HepG2 (cell line): ENCODE results near the gene GYS1. TPM values are rescaled to one million over a fixed set of nuclear protein-coding genes. Genes with fewer than 3 reads are reported as not detected.

Experiments
- HNRNPUL1 ChIP-seq: fragments of 200-400 bp; formaldehyde crosslinking; IDR thresholded peaks from 2 replicates; pipeline ENCODE4 v1.6.1; 2017; ENCODE audit warnings: low read depth, mild to moderate bottlenecking, low read length, moderate library complexity
- MED13 ChIP-seq: sonication (generic); formaldehyde crosslinking; IDR thresholded peaks from 2 replicates; pipeline ENCODE4 v1.5.0; 2020; ENCODE audit warnings: missing genetic modification reagents
- NRL ChIP-seq: sonication (generic); formaldehyde crosslinking; IDR thresholded peaks from 2 replicates; pipeline ENCODE4 v1.5.0; 2020; ENCODE audit warnings: missing genetic modification reagents, mild to moderate bottlenecking, moderate library complexity, borderline replicate concordance
- PRPF4 ChIP-seq: fragments of 200-400 bp; formaldehyde crosslinking; IDR thresholded peaks from 2 replicates; pipeline ENCODE4 v1.6.1; 2016; ENCODE audit warnings: low read length, low read depth; ENCODE audit not compliant: poor library complexity, severe bottlenecking
- RNF2 ChIP-seq: fragments of 450-650 bp; conservative IDR thresholded peaks from 2 replicates; pipeline ENCODE4 v1.6.1; 2016; ENCODE audit warnings: low read depth
- SATB2 ChIP-seq: sonication (generic); formaldehyde crosslinking; IDR thresholded peaks from 2 replicates; pipeline ENCODE4 v1.5.0; 2020; ENCODE audit warnings: missing genetic modification reagents
- SYNCRIP ChIP-seq: fragments of 200-400 bp; formaldehyde crosslinking; IDR thresholded peaks from 2 replicates; pipeline ENCODE4 v1.6.1; 2018; ENCODE audit warnings: mild to moderate bottlenecking, low read depth, low read length; ENCODE audit not compliant: insufficient read depth
- THAP9 ChIP-seq: sonication (generic); formaldehyde crosslinking; IDR thresholded peaks from 2 replicates; pipeline ENCODE4; 2020; ENCODE audit warnings: missing genetic modification reagents, mild to moderate bottlenecking, borderline replicate concordance
- TP53 ChIP-seq: sonication (generic); formaldehyde crosslinking; conservative IDR thresholded peaks from 2 replicates; pipeline ENCODE4 v1.4.0; 2020; ENCODE audit warnings: missing genetic modification reagents
- ZBTB8A ChIP-seq: sonication (generic); formaldehyde crosslinking; IDR thresholded peaks from 2 replicates; pipeline ENCODE4 v1.4.0; 2020; ENCODE audit warnings: mild to moderate bottlenecking, low read depth, missing genetic modification reagents, borderline replicate concordance
- ZKSCAN5 ChIP-seq: sonication (generic); formaldehyde crosslinking; IDR thresholded peaks from 2 replicates; pipeline ENCODE4 v1.5.1; 2020; ENCODE audit warnings: mild to moderate bottlenecking, missing genetic modification reagents
- ZNF10 ChIP-seq: sonication (generic); formaldehyde crosslinking; IDR thresholded peaks from 2 replicates; pipeline ENCODE4 v1.4.0; 2020; ENCODE audit warnings: mild to moderate bottlenecking, low read depth, missing genetic modification reagents, borderline replicate concordance
- ZNF326 ChIP-seq: sonication (generic); formaldehyde crosslinking; IDR thresholded peaks from 2 replicates; pipeline ENCODE4 v1.4.0; 2020; ENCODE audit warnings: missing genetic modification reagents, borderline replicate concordance
- ZNF552 ChIP-seq: sonication (generic); formaldehyde crosslinking; IDR thresholded peaks from 2 replicates; pipeline ENCODE4 v1.9.0; 2022; ENCODE audit warnings: missing genetic modification reagents, mild to moderate bottlenecking, borderline replicate concordance
- ZNF563 ChIP-seq: sonication (generic); formaldehyde crosslinking; IDR thresholded peaks from 2 replicates; pipeline ENCODE4 v1.8.0; 2022; ENCODE audit warnings: mild to moderate bottlenecking, moderate library complexity, missing genetic modification reagents
- ZNF616 ChIP-seq: sonication (generic); formaldehyde crosslinking; IDR thresholded peaks from 2 replicates; pipeline ENCODE4 v1.5.0; 2020; ENCODE audit warnings: low read depth, mild to moderate bottlenecking, missing genetic modification reagents
- polyA plus RNA-seq, 8 experiments: library from polyadenylated mRNA; depleted of rRNA in 3 of 8; stranded (reverse) in 7 of 8; unstranded in 1 of 8; fragments of >200 nt; fragmentation: Illumina TruSeq in 4 of 8; extraction: Trizol in 4 of 8; gene quantifications; 2 replicates each; pipeline versions ENCODE4 v1.2.1 to v1.2.3, GENCODE V29; 2011 to 2016; ENCODE audit warnings: low read depth in 4 of 8, missing spikeins in 1 of 8, mixed read lengths in 1 of 8; ENCODE audit not compliant: insufficient read depth in 1 of 8
- total RNA-seq, 5 experiments: library from RNA; depleted of rRNA; stranded (reverse); fragments of >200 nt; fragmentation: Illumina TruSeq; extraction: Trizol; gene quantifications; 2 replicates each; pipeline ENCODE4 v1.2.3, GENCODE V29; 2016; ENCODE audit warnings: low read depth in 1 of 5
- TF ChIP-seq, protein P1 (sequence below): IDR thresholded peaks from 2 replicates; pipeline ENCODE4 v1.6.1; 2016; ENCODE audit warnings: low read depth, missing genetic modification reagents, missing compliant biosample characterization
- TF ChIP-seq, protein P2 (sequence below): sonication (generic); formaldehyde crosslinking; IDR thresholded peaks from 2 replicates; pipeline ENCODE4 v1.4.0; 2020; ENCODE audit warnings: mild to moderate bottlenecking, missing genetic modification reagents

Gene GYS1
- total and polyA plus RNA-seq, 2 of the 13 experiments (the other 11 are each of a cell fraction or from before 2014, with no cell fraction given), result 18.4 to 42.1 TPM

- 0 out of 2 replicates have a peak, but pooled peaks have one; percentile 28 for TF ChIP-seq SATB2 (CRISPR knock-in tag)
- no peak for TF ChIP-seq ZNF10 (CRISPR knock-in tag)
- TF ChIP-seq RNF2, result no peak
- no peak for TF ChIP-seq SYNCRIP
- no peak for TF ChIP-seq ZKSCAN5 (CRISPR knock-in tag)
- no peak for TF ChIP-seq HNRNPUL1
- no peak for TF ChIP-seq PRPF4
- no peak for TF ChIP-seq NRL
- no peak for TF ChIP-seq ZBTB8A (CRISPR knock-in tag)
- 0 out of 2 replicates have a peak, but pooled peaks have one; percentile 25 for TF ChIP-seq ZNF616
- TF ChIP-seq MED13 (CRISPR knock-in tag), result no peak
- TF ChIP-seq ZNF326 (CRISPR knock-in tag), result no peak
- TF ChIP-seq ZNF563 (CRISPR knock-in tag), result no peak
- TF ChIP-seq, protein P1, sequence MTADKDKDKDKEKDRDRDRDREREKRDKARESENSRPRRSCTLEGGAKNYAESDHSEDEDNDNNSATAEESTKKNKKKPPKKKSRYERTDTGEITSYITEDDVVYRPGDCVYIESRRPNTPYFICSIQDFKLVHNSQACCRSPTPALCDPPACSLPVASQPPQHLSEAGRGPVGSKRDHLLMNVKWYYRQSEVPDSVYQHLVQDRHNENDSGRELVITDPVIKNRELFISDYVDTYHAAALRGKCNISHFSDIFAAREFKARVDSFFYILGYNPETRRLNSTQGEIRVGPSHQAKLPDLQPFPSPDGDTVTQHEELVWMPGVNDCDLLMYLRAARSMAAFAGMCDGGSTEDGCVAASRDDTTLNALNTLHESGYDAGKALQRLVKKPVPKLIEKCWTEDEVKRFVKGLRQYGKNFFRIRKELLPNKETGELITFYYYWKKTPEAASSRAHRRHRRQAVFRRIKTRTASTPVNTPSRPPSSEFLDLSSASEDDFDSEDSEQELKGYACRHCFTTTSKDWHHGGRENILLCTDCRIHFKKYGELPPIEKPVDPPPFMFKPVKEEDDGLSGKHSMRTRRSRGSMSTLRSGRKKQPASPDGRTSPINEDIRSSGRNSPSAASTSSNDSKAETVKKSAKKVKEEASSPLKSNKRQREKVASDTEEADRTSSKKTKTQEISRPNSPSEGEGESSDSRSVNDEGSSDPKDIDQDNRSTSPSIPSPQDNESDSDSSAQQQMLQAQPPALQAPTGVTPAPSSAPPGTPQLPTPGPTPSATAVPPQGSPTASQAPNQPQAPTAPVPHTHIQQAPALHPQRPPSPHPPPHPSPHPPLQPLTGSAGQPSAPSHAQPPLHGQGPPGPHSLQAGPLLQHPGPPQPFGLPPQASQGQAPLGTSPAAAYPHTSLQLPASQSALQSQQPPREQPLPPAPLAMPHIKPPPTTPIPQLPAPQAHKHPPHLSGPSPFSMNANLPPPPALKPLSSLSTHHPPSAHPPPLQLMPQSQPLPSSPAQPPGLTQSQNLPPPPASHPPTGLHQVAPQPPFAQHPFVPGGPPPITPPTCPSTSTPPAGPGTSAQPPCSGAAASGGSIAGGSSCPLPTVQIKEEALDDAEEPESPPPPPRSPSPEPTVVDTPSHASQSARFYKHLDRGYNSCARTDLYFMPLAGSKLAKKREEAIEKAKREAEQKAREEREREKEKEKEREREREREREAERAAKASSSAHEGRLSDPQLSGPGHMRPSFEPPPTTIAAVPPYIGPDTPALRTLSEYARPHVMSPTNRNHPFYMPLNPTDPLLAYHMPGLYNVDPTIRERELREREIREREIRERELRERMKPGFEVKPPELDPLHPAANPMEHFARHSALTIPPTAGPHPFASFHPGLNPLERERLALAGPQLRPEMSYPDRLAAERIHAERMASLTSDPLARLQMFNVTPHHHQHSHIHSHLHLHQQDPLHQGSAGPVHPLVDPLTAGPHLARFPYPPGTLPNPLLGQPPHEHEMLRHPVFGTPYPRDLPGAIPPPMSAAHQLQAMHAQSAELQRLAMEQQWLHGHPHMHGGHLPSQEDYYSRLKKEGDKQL, result no peak
- no peak for TF ChIP-seq ZNF552 (CRISPR knock-in tag)
- TF ChIP-seq, protein P2, sequence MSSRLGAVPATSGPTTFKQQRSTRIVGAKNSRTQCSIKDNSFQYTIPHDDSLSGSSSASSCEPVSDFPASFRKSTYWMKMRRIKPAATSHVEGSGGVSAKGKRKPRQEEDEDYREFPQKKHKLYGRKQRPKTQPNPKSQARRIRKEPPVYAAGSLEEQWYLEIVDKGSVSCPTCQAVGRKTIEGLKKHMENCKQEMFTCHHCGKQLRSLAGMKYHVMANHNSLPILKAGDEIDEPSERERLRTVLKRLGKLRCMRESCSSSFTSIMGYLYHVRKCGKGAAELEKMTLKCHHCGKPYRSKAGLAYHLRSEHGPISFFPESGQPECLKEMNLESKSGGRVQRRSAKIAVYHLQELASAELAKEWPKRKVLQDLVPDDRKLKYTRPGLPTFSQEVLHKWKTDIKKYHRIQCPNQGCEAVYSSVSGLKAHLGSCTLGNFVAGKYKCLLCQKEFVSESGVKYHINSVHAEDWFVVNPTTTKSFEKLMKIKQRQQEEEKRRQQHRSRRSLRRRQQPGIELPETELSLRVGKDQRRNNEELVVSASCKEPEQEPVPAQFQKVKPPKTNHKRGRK (CRISPR knock-in tag), result no peak
- peak; percentile 52; the same call in 1 of the 2 replicates for TF ChIP-seq THAP9
- TF ChIP-seq TP53, result peak; percentile 99
These were observed 38.4 kb downstream of the GYS1 start, which contains the start of gene BAX (continued) for GRCh38 chr19:48954595-48955307.
